ENCODE results near the gene ZNF407.
"Not testable (repeated sequence)": the region's sequence is repeated elsewhere in the genome, so short reads cannot be mapped to it uniquely, and the experiment has no call there.

ZNF407 gene

DNA sequence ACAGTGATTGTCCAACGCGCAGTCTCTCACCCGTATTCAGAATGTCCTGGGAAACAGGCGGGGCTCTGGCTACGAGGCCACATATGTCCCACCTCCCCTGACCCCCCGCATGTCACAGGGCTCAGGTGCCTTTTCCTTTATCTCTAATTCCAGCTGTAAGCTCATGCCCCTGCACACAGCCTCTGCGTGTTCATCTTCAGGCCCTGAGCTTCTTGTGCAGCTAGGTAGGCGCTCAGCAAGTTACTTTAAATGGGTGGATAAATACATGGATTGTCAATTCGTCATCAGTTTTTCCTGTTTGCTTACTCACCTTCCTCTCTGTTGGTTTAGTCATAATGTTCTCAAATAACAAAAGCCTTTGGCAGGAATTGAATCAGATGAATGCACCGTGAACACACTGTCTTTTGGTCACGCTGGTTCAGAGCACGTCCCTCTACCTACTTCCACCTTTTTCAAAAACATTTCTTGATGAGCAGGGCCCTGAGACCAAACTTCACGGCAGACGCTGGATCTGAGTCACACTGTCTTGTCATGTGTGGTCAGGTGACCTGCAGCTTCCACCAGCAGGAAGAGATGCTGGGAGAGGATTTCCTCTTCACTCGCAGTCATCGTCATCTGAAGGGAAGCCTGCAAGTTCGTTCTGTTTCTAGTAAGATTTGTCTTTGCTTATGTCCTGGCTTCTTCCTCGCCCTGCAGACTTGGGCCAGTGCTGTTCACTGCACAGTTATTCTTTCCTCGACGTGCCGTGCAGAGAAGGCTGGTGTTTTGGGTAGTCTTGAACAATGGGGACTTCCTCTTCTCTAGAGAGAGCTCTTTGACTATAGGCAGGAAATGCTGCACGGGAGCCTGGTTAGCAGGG, 473.2 kb downstream of the ZNF407 start:
- FAIRE-seq (no peak), DNase-seq (ENCODE audit: insufficient read length, low spot score) (peak; percentile 31)
- no peak for TF ChIP-seq POLR2A (IDR thresholded peaks at IDR 0.05; ENCODE audit: low read depth, low read length)

DNA sequence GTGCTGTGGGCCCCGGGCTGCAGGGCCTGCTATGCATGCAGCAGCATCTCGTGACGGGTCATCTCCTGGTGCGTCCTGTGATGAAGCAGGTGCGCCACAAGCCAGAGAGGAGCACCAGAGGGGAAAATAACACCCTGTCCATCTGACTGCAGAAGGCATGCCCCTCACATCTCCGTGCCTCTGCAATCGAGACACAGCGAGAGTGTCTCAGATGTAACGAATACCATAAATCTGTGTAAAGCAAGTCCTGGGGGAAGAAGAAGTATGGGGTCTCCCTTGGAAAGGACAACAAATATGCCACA, 473.8 kb downstream of the ZNF407 start:
- TF ChIP-seq POLR2A (IDR thresholded peaks at IDR 0.05; ENCODE audit: low read depth, low read length), result no peak
- no peak for DNase-seq (ENCODE audit: insufficient read length, low spot score)
- no peak for FAIRE-seq

DNA sequence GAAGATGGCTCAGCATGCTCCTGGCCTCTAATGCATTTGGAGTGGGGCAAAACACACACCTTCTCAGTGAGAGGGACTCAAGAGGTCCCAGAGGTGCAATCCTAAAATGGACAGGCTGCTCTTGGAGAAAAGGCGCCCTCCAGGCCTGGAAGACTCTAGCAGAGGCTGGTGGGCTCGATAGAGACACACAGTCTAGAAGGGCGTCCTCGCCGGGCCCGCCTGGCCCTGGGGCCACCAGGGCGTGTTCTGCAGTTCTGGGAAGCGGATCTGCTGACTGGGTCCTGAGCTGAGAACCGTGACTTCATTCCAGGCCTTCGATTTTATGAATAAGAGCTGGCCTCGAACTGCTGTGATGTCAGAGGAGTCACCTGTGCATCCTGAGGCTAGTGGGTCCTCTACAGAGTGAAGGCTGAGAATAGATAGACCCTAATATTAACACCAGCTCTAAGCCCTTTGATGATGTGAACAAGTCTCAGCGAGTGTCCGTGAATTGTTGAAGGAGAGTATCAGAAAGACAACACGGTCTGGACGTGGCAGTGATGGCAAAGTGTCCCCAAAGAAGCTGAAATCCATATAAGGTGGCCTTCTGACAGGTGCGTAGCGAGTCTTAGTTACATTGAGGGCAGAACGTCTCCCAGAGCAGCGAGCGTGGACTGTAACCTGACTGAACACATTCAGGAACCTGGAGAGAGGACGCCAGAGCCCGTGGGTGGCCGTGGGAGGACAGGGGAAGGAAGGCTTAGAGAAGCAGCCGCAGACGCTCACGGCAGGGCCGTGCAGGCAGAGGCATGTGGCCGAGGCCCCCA, 474.4 kb downstream of the ZNF407 start:
- FAIRE-seq (no peak), DNase-seq (ENCODE audit: insufficient read length, low spot score) (no peak)
- no peak for TF ChIP-seq POLR2A (IDR thresholded peaks at IDR 0.05; ENCODE audit: low read depth, low read length)

DNA sequence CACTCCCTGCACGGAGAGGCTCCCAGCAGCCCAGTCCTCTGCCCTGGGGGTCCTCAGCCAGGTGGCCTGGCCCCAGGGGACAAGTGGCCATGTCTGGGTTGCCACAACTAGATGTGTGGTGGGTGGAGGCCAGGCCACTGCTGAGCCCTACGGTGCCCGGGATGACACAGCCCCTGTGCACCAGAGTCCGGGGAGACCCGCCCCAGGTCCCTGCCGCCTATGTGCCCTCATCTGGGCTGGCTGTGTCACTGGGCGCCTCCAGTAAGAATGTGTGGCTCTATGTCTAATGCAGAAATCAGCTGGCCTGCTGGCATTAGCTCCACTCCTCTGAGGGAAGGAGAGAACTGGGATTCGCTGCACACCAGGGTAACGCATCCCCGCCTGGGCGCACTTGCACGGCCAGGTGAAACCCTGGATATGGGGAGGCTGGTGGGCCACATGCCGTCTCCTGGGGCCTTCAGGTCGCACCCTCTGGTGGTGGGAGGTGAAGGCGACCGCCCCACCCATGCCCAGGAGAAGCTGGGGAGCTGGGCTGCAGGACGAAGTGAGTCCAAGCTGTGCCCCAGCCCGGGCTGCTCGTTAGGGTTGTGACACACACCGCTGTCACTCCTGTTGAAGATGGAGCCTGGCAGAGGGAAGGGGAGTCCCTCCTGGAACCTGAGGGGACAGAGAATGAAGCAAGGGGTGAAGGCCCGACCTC, 475.2 kb downstream of the ZNF407 start:
- TF ChIP-seq POLR2A (IDR thresholded peaks at IDR 0.05; ENCODE audit: low read depth, low read length), result no peak
- no peak for DNase-seq (ENCODE audit: insufficient read length, low spot score)
- no peak for FAIRE-seq

DNA sequence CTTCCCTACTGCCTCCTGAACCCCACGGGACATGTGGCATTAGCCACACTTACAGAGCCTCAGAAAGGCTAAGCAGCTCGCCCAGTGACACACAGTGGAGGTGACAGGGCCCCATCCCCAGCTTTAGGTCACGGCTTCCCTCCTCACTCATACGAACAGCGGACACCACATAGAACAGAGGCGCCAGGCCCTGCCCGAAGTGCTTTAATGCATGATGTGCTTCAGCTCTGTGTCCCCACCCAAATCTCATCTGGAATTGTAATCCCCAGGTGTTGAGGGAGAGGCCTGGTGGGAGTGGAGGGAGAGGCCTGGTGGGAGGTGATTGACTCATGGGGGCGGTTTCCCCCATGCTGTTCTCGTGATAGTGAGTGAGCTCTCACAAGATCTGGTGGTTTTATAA, 476.0 kb downstream of the ZNF407 start:
- TF ChIP-seq POLR2A (IDR thresholded peaks at IDR 0.05; ENCODE audit: low read depth, low read length), result no peak
- DNase-seq (ENCODE audit: insufficient read length, low spot score) (no peak), FAIRE-seq (no peak)

DNA sequence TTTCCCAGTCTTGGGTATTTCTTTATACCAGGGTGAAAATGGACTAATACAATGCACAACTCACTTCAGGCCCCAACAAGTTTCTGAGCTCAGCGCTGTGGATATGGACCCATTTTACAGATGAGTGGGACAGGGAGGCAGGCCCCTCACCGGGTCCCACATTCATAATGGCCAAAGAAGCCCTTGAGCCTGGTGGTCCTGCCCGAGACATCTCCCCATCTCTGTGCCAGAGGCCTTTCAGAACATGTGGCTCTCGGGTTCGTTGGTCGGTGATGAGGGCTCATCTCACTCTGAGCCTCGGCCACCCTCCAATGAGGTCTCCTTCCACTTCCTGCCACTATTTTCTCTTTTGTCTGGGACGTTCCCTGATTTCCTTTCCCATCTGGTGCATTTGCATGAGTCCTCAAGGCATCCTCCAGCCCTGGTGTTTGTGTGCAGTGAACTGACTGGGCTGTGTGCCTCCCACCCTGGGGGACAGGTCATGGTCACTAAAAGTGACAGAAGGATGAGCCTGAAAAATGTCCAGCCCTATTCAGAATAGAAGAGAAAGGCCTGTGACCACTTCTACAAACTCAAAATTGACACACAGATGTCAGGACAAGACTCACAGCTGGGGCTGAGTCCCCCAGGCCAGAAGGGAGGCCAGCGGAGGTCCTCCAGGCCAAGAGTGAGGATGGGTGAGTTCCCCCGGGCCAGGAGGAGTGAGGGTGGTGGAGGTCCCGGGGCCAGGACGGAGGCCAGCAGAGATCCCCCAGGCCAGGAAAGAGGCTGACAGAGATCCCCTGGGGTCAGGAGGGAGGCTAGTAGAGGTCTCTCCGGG, 476.7 kb downstream of the ZNF407 start:
- FAIRE-seq, result no peak
- no peak for TF ChIP-seq POLR2A (IDR thresholded peaks at IDR 0.05; ENCODE audit: low read depth, low read length)

DNA sequence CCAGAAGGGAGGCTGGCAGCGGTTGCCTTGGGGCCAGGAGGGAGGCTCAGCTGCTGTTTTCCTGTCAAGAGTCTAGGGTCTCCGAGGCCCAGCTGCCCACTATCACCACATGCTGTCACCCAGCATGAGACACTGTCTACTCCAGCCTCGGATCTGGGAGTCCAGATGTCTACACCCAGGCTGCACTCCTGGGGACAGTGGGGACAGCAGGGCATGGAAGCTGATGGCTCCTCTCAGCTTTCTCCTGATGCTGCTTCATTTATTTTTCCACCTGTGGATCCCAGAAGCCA, 477.3 kb downstream of the ZNF407 start:
- TF ChIP-seq POLR2A (IDR thresholded peaks at IDR 0.05; ENCODE audit: low read depth, low read length), result no peak

More for the DNA sequence above, 476.7 kb downstream of the ZNF407 start:
- DNase-seq (ENCODE audit: insufficient read length, low spot score), result no peak

DNA sequence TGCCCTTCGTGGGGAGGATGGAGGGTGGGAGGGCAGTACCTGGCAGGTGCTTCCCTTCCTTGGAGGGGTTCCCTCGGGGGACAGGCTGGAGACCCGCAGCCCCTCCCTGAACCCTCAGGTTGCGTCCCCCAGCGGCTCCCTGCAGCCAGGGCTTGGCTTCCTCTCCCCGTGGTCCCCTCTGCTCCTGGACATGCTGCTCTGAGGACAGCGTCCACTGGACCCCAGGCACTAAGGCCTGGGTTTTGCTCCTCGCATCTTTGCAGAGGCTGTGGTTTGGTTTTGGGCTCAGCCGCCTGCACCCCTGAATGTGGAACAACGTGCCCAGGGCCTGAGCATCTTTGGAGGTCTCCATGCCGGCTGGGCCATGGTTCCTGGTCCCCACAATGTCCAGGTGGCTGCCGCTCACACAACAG, 477.8 kb downstream of the ZNF407 start:
- DNase-seq (ENCODE audit: insufficient read length, low spot score) (no peak), FAIRE-seq (no peak)
- no peak for TF ChIP-seq POLR2A (IDR thresholded peaks at IDR 0.05; ENCODE audit: low read depth, low read length)

More for the DNA sequence above, 477.3 kb downstream of the ZNF407 start:
- no peak for FAIRE-seq
- no peak for DNase-seq (ENCODE audit: insufficient read length, low spot score)

DNA sequence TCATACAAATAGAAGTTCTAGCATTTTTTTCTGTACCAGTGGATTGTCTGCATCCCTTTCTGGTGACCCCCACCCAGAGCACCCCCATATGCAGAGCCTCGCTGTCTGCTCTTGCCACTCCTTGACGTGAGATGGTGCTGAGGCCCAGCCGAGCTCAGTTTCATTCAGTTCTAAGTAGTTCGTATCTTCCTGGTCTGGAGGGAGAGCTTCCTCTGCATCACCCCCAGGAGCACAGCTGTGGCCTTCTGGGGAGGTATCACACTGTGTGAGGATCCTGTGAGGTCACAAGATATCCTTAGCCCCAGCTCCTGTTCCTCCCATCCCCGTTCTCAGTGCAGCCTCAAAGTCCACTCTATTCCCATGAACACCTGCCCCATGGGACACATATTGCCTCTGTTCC, 478.6 kb downstream of the ZNF407 start:
- DNase-seq (ENCODE audit: insufficient read length, low spot score) (no peak), FAIRE-seq (no peak)
- no peak for TF ChIP-seq POLR2A (IDR thresholded peaks at IDR 0.05; ENCODE audit: low read depth, low read length)

DNA sequence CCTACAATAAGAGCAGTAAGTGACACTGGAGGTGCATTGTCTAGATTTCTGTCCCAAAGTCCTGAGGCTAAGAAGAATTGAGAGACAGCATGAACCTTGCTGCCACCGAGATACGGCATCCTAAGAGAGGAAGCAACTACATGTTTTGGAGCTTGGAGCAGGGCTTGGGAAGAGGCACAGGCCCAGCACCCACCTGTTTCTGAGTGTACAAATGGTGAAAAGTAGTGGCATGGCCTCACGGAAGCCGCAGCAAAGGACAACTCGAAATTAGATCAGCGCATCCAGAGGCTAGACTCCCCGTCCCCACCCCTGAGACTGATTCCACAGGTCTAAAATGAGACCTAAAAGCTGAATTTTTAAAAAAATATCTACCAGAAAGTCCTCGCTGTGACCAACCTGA, 483.8 kb downstream of the ZNF407 start:
- TF ChIP-seq POLR2A (IDR thresholded peaks at IDR 0.05; ENCODE audit: low read depth, low read length), result no peak
- DNase-seq (ENCODE audit: insufficient read length, low spot score) (no peak), FAIRE-seq (no peak)

DNA sequence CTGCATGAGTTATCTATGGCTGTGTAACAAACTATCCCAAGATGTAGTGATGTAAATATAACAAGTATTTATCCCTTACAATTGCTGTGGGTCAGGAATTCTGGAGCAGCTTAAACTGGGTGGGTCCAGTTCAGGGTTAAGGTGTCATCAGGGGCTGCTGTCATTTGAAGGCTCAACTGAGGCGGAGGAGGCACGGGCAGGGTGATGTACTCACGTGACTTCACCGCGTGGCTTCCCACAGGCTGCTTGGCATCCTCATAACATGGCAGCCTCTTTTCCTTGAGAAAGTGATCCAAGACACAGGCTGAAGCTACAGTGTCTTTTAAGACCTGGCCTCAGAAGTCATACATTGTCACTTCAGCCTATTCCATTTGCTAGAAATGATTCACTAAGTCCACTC, 485.5 kb downstream of the ZNF407 start:
- no peak for DNase-seq (ENCODE audit: insufficient read length, low spot score)
- TF ChIP-seq POLR2A (IDR thresholded peaks at IDR 0.05; ENCODE audit: low read depth, low read length), result no peak
- no peak for FAIRE-seq

DNA sequence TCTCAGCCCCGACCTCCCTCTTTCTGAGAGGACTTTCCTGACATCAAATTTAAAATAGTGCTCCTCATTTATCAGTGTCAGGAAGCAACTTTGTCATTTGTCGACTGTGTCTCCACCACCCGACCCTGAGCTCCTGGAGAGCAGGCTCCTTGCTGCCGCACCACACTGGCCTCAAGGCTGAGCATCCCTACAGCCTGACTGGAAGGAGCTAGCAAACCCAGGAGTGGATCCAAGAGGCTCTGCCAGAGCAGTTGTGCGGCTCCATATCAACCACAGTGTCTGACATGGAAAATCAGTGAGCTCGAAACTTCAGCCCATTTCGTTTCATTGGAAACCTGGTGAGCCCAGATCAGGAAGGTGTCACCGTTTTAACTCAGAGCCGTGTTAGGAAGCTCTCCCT, 486.1 kb downstream of the ZNF407 start:
- no peak for DNase-seq (ENCODE audit: insufficient read length, low spot score)
- FAIRE-seq, result no peak
- no peak for TF ChIP-seq POLR2A (IDR thresholded peaks at IDR 0.05; ENCODE audit: low read depth, low read length)

DNA sequence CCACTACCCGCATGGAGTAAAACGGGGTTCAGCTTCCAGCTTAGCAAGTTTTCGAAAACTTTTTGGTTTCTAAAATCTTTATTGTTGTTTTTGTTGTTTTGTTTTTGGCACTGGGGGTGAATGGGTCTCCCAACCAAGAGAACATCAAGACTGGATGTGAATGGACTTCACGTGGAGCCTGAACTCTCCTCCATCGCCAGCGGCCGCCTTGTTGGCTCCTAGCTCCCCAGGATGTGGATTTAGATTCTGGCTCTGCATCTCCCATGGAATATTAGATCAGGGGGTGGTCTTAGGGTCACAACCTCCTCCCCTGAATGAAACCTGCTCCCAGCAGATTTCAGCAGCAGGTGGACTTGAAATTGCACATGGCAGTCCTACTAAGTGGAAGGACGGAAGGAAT, 488.0 kb downstream of the ZNF407 start:
- not testable (repeated sequence) for DNase-seq (ENCODE audit: insufficient read length, low spot score); FAIRE-seq

Data from H54 (cell line).